GM23338 (cell line): ENCODE data around the gene SOX11. TPM values are rescaled to one million over a fixed set of nuclear protein-coding genes. Genes with fewer than 3 reads are reported as not detected.

ENCODE experiments used
- ATAC-seq: fragments of 200-7000 bp; cut with Tn5 transposase; 3 replicates; pipeline ENCODE4 v1.9.1; 2020
- DNase-seq: peaks from one replicate; pipeline ENCODE4 v3.0.0-alpha.2; 2015; ENCODE audit warnings: low spot score
- H2AFZ ChIP-seq: fragments of 200-600 bp; sonication (generic); 2 replicates; pipeline ENCODE4 v1.8.0; 2016; ENCODE audit warnings: antibody characterized with exemption, mild to moderate bottlenecking, moderate library complexity
- H3F3A ChIP-seq: fragments of 200-600 bp; sonication (generic); replicated peaks from 2 replicates; pipeline ENCODE4 v1.8.0; 2017; ENCODE audit warnings: antibody characterized with exemption, mixed run types, low read depth
- H3K27ac ChIP-seq: fragments of 200-600 bp; sonication (generic); 2 replicates; pipeline ENCODE4 v1.6.1; 2016; ENCODE audit warnings: low read depth
- H3K27me3 ChIP-seq: fragments of 200-600 bp; sonication (generic); 2 replicates; pipeline ENCODE4 v1.8.0; 2016; ENCODE audit warnings: mild to moderate bottlenecking, mixed run types, moderate library complexity; ENCODE audit not compliant: insufficient read depth
- H3K36me3 ChIP-seq: fragments of 200-600 bp; sonication (generic); 2 replicates; pipeline ENCODE4 v1.8.0; 2016; ENCODE audit warnings: mild to moderate bottlenecking; ENCODE audit not compliant: insufficient read depth
- H3K4me1 ChIP-seq: fragments of 200-600 bp; sonication (generic); 2 replicates; pipeline ENCODE4 v1.8.0; 2016; ENCODE audit warnings: mild to moderate bottlenecking, moderate library complexity; ENCODE audit not compliant: insufficient read depth
- H3K4me2 ChIP-seq: fragments of 200-600 bp; sonication (generic); 2 replicates; pipeline ENCODE4 v1.7.1; 2017; ENCODE audit warnings: mixed run types
- H3K4me3 ChIP-seq: fragments of 200-600 bp; sonication (generic); 2 replicates; pipeline ENCODE4 v1.6.1; 2016; ENCODE audit warnings: mixed run types
- H3K79me2 ChIP-seq: fragments of 200-600 bp; sonication (generic); replicated peaks from 2 replicates; pipeline ENCODE4 v1.8.0; 2017; ENCODE audit warnings: mild to moderate bottlenecking; ENCODE audit not compliant: insufficient read depth
- H3K9me2 ChIP-seq: fragments of 200-600 bp; sonication (generic); 2 replicates; pipeline ENCODE4 v1.8.0; 2017; ENCODE audit not compliant: insufficient read depth
- H4K20me1 ChIP-seq: fragments of 200-600 bp; sonication (generic); replicated peaks from 2 replicates; pipeline ENCODE4 v1.8.0; 2017; ENCODE audit warnings: mild to moderate bottlenecking; ENCODE audit not compliant: insufficient read depth
- H3K27ac Mint-ChIP-seq: 2 replicates; pipeline ENCODE4 v1.8.0; 2020; ENCODE audit warnings: inconsistent platforms, mild to moderate bottlenecking, moderate library complexity, mixed read lengths
- H3K27me3 Mint-ChIP-seq: 3 replicates; pipeline ENCODE4 v1.8.0; 2022; ENCODE audit warnings: low read depth, mild to moderate bottlenecking, moderate library complexity, mixed read lengths, inconsistent platforms; ENCODE audit not compliant: insufficient read depth, poor library complexity
- H3K36me3 Mint-ChIP-seq: 3 replicates; pipeline ENCODE4 v1.8.0; 2021; ENCODE audit warnings: low read depth, mild to moderate bottlenecking, inconsistent platforms, moderate library complexity, mixed read lengths
- H3K4me1 Mint-ChIP-seq: 3 replicates; pipeline ENCODE4 v1.8.0; 2020; ENCODE audit warnings: mild to moderate bottlenecking, inconsistent platforms, mixed read lengths
- H3K4me3 Mint-ChIP-seq: 3 replicates; pipeline ENCODE4 v1.8.0; 2021; ENCODE audit warnings: moderate library complexity, mild to moderate bottlenecking, inconsistent platforms, mixed read lengths
- H3K9me3 Mint-ChIP-seq: 3 replicates; pipeline ENCODE4 v1.8.0; 2020; ENCODE audit warnings: moderate library complexity, mild to moderate bottlenecking, inconsistent platforms, mixed read lengths
- CREB1 ChIP-seq: fragments of 250-450 bp; sonication (Bioruptor Pico); IDR thresholded peaks from 2 replicates; pipeline ENCODE4 v1.5.0; 2020; ENCODE audit warnings: low read depth, mild to moderate bottlenecking, moderate library complexity
- EZH2 ChIP-seq: fragments of 200-600 bp; sonication (generic); IDR thresholded peaks from one replicate; pipeline ENCODE4 v1.8.0; 2017; ENCODE audit warnings: antibody characterized with exemption, mild to moderate bottlenecking, low read depth; ENCODE audit not compliant: unreplicated experiment
- EZH2phosphoT487 ChIP-seq: fragments of 200-600 bp; sonication (generic); IDR thresholded peaks from one replicate; pipeline ENCODE4 v1.8.1; 2018; ENCODE audit warnings: antibody characterized with exemption; ENCODE audit not compliant: unreplicated experiment
- JUNB ChIP-seq: IDR thresholded peaks from one replicate; pipeline ENCODE4 v1.6.1; 2016; ENCODE audit warnings: antibody characterized with exemption; ENCODE audit not compliant: unreplicated experiment
- NANOG ChIP-seq: IDR thresholded peaks from 2 replicates; pipeline ENCODE4 v1.6.1; 2016; ENCODE audit warnings: antibody characterized with exemption, borderline replicate concordance
- POLR2AphosphoS5 ChIP-seq: IDR thresholded peaks from 2 replicates; pipeline ENCODE4 v1.6.1; 2016; ENCODE audit warnings: antibody characterized with exemption, low read depth
- STAT1 ChIP-seq: IDR thresholded peaks from one replicate; pipeline ENCODE4 v1.6.1; 2016; ENCODE audit warnings: antibody characterized with exemption; ENCODE audit not compliant: unreplicated experiment
- ZNF114 ChIP-seq: fragments of 250-450 bp; sonication (Bioruptor Pico); IDR thresholded peaks from 2 replicates; pipeline ENCODE4 v1.5.0; 2020; ENCODE audit warnings: mild to moderate bottlenecking, moderate library complexity
- ZNF331 ChIP-seq: fragments of 250-450 bp; sonication (Bioruptor Pico); IDR thresholded peaks from 2 replicates; pipeline ENCODE4 v1.5.0; 2020; ENCODE audit warnings: low read depth, mild to moderate bottlenecking, moderate library complexity
- polyA plus RNA-seq: library from polyadenylated mRNA; unstranded; fragments of >200 nt; fragmentation: Nextera tagmentation; extraction: Ambion mirVana; gene quantifications from 2 replicates; pipeline ENCODE4 v1.2.1, GENCODE V29; 2016
- total RNA-seq: library from RNA; depleted of rRNA; stranded (reverse); fragments of >200 nt; shearing (Covaris generic); gene quantifications from 2 replicates; pipeline ENCODE4 v1.2.3, GENCODE V29; 2014
- TF ChIP-seq, protein P1 (sequence below): IDR thresholded peaks from one replicate; pipeline ENCODE4 v1.6.1; 2018; ENCODE audit warnings: antibody characterized with exemption; ENCODE audit not compliant: unreplicated experiment
- TF ChIP-seq, protein P2 (sequence below): IDR thresholded peaks from 2 replicates; pipeline ENCODE4 v1.6.1; 2016; ENCODE audit warnings: antibody characterized with exemption
- TF ChIP-seq, protein P3 (sequence below): fragments of 250-450 bp; sonication (Bioruptor Pico); IDR thresholded peaks from 2 replicates; pipeline ENCODE4 v1.5.0; 2020; ENCODE audit warnings: mild to moderate bottlenecking, moderate library complexity
- TF ChIP-seq, protein P4 (sequence below), 2 experiments: fragments of 200-600 bp in 1 of 2; sonication (generic) in 1 of 2; conservative IDR thresholded peaks; 2 replicates each; pipeline versions ENCODE4 v1.5.1 to v1.6.1; 2016 to 2017; ENCODE audit warnings: antibody characterized with exemption in 2 of 2, low read depth in 2 of 2, mild to moderate bottlenecking in 2 of 2, moderate library complexity in 1 of 2

Gene SOX11
- total and polyA plus RNA-seq, 2 experiments from 2014 or later = 26.5 to 33.2 TPM

DNA sequence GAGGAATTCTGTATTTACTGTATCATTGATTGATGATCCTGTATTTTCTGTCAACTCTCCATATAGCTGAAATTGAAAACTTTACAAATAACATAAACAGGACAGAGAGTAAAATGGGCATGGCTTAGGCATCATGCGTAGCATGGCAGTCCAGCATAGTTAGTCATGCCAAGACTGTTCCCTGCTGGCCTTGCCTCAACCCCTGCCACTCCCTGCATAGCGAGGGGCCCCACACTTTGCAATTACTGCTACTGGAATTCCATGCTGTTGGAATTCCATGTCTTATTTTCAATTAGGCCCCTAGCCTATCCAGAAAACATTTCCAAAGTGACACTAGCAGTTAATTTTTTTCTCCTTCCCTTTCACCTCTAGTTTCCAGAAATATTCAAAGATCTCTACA is 15.1 kb upstream of the SOX11 start:
- H3K9me3 Mint-ChIP-seq = no peaks in the 10 kb centered on the region; the same call in 2 of the 3 replicates
- no peak overlapping the region for H3K27ac Mint-ChIP-seq
- no peak for DNase-seq

More for the DNA sequence above, 15.1 kb upstream of the SOX11 start:
- Histone ChIP-seq H4K20me1 (no peaks in the 10 kb centered on the region), H3K27ac (no peak overlapping the region), H3K4me1 (peaks cover 14% of the 10 kb centered on the region; the same call in 1 of the 2 replicates), H3K9me2 (no peaks in the 10 kb centered on the region; the same call in 1 of the 2 replicates), H3K36me3 (no peaks in the 10 kb centered on the region), H3K79me2 (no peaks in the 10 kb centered on the region), H3F3A (no peaks in the 10 kb centered on the region), H3K27me3 (peaks cover 44% of the 10 kb centered on the region), H2AFZ (no peak overlapping the region), H3K4me3 (no peak overlapping the region), H3K4me2 (no peak overlapping the region)
- H3K27me3 Mint-ChIP-seq = peaks cover 30% of the 10 kb centered on the region
- no peaks in the 10 kb centered on the region for H3K36me3 Mint-ChIP-seq
- H3K4me1 Mint-ChIP-seq = peaks cover 15% of the 10 kb centered on the region
- no peak for TF ChIP-seq NANOG
- TF ChIP-seq JUNB = no peak
- TF ChIP-seq ZNF114 (CRISPR knock-in tag) = no peak
- TF ChIP-seq, protein P1, sequence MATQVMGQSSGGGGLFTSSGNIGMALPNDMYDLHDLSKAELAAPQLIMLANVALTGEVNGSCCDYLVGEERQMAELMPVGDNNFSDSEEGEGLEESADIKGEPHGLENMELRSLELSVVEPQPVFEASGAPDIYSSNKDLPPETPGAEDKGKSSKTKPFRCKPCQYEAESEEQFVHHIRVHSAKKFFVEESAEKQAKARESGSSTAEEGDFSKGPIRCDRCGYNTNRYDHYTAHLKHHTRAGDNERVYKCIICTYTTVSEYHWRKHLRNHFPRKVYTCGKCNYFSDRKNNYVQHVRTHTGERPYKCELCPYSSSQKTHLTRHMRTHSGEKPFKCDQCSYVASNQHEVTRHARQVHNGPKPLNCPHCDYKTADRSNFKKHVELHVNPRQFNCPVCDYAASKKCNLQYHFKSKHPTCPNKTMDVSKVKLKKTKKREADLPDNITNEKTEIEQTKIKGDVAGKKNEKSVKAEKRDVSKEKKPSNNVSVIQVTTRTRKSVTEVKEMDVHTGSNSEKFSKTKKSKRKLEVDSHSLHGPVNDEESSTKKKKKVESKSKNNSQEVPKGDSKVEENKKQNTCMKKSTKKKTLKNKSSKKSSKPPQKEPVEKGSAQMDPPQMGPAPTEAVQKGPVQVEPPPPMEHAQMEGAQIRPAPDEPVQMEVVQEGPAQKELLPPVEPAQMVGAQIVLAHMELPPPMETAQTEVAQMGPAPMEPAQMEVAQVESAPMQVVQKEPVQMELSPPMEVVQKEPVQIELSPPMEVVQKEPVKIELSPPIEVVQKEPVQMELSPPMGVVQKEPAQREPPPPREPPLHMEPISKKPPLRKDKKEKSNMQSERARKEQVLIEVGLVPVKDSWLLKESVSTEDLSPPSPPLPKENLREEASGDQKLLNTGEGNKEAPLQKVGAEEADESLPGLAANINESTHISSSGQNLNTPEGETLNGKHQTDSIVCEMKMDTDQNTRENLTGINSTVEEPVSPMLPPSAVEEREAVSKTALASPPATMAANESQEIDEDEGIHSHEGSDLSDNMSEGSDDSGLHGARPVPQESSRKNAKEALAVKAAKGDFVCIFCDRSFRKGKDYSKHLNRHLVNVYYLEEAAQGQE = no peak
- no peak for TF ChIP-seq POLR2AphosphoS5
- no peak for TF ChIP-seq CREB1 (CRISPR knock-in tag)
- TF ChIP-seq, protein P2, sequence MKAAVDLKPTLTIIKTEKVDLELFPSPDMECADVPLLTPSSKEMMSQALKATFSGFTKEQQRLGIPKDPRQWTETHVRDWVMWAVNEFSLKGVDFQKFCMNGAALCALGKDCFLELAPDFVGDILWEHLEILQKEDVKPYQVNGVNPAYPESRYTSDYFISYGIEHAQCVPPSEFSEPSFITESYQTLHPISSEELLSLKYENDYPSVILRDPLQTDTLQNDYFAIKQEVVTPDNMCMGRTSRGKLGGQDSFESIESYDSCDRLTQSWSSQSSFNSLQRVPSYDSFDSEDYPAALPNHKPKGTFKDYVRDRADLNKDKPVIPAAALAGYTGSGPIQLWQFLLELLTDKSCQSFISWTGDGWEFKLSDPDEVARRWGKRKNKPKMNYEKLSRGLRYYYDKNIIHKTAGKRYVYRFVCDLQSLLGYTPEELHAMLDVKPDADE = no peak
- TF ChIP-seq, protein P3, sequence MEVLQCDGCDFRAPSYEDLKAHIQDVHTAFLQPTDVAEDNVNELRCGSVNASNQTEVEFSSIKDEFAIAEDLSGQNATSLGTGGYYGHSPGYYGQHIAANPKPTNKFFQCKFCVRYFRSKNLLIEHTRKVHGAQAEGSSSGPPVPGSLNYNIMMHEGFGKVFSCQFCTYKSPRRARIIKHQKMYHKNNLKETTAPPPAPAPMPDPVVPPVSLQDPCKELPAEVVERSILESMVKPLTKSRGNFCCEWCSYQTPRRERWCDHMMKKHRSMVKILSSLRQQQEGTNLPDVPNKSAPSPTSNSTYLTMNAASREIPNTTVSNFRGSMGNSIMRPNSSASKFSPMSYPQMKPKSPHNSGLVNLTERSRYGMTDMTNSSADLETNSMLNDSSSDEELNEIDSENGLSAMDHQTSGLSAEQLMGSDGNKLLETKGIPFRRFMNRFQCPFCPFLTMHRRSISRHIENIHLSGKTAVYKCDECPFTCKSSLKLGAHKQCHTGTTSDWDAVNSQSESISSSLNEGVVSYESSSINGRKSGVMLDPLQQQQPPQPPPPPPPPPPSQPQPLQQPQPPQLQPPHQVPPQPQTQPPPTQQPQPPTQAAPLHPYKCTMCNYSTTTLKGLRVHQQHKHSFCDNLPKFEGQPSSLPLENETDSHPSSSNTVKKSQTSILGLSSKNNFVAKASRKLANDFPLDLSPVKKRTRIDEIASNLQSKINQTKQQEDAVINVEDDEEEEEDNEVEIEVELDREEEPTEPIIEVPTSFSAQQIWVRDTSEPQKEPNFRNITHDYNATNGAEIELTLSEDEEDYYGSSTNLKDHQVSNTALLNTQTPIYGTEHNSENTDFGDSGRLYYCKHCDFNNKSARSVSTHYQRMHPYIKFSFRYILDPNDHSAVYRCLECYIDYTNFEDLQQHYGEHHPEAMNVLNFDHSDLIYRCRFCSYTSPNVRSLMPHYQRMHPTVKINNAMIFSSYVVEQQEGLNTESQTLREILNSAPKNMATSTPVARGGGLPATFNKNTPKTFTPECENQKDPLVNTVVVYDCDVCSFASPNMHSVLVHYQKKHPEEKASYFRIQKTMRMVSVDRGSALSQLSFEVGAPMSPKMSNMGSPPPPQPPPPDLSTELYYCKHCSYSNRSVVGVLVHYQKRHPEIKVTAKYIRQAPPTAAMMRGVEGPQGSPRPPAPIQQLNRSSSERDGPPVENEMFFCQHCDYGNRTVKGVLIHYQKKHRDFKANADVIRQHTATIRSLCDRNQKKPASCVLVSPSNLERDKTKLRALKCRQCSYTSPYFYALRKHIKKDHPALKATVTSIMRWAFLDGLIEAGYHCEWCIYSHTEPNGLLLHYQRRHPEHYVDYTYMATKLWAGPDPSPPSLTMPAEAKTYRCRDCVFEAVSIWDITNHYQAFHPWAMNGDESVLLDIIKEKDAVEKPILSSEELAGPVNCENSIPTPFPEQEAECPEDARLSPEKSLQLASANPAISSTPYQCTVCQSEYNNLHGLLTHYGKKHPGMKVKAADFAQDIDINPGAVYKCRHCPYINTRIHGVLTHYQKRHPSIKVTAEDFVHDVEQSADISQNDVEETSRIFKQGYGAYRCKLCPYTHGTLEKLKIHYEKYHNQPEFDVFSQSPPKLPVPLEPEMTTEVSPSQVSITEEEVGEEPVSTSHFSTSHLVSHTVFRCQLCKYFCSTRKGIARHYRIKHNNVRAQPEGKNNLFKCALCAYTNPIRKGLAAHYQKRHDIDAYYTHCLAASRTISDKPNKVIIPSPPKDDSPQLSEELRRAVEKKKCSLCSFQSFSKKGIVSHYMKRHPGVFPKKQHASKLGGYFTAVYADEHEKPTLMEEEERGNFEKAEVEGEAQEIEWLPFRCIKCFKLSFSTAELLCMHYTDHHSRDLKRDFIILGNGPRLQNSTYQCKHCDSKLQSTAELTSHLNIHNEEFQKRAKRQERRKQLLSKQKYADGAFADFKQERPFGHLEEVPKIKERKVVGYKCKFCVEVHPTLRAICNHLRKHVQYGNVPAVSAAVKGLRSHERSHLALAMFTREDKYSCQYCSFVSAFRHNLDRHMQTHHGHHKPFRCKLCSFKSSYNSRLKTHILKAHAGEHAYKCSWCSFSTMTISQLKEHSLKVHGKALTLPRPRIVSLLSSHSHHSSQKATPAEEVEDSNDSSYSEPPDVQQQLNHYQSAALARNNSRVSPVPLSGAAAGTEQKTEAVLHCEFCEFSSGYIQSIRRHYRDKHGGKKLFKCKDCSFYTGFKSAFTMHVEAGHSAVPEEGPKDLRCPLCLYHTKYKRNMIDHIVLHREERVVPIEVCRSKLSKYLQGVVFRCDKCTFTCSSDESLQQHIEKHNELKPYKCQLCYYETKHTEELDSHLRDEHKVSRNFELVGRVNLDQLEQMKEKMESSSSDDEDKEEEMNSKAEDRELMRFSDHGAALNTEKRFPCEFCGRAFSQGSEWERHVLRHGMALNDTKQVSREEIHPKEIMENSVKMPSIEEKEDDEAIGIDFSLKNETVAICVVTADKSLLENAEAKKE (CRISPR knock-in tag) = no peak
- no peak for TF ChIP-seq EZH2phosphoT487
- TF ChIP-seq, protein P4, sequence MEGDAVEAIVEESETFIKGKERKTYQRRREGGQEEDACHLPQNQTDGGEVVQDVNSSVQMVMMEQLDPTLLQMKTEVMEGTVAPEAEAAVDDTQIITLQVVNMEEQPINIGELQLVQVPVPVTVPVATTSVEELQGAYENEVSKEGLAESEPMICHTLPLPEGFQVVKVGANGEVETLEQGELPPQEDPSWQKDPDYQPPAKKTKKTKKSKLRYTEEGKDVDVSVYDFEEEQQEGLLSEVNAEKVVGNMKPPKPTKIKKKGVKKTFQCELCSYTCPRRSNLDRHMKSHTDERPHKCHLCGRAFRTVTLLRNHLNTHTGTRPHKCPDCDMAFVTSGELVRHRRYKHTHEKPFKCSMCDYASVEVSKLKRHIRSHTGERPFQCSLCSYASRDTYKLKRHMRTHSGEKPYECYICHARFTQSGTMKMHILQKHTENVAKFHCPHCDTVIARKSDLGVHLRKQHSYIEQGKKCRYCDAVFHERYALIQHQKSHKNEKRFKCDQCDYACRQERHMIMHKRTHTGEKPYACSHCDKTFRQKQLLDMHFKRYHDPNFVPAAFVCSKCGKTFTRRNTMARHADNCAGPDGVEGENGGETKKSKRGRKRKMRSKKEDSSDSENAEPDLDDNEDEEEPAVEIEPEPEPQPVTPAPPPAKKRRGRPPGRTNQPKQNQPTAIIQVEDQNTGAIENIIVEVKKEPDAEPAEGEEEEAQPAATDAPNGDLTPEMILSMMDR (conservative IDR thresholded peaks at IDR 0.05; ENCODE audit: low read depth in 2 of 2) = no peak
- no peak for TF ChIP-seq STAT1
- TF ChIP-seq EZH2 = no peak
- TF ChIP-seq ZNF331 (CRISPR knock-in tag) = no peak
- H3K4me3 Mint-ChIP-seq = no peak overlapping the region
- ATAC-seq = no peak
